Coronary artery (tissue), 2 donors: ENCODE measurements around the gene KCTD1.

Experiments
- DNase-seq: peaks from one replicate; pipeline ENCODE4 v3.0.0-alpha.2; 2017; ENCODE audit warnings: low spot score
- H3K27ac ChIP-seq, 2 donors: fragments of 200-600 bp; sonication (generic); one replicate each; pipeline ENCODE4 v1.5.1; 2016 to 2019
- H3K4me3 ChIP-seq: fragments of 200-600 bp; sonication (generic); 2 replicates; pipeline ENCODE4 v1.5.1; 2016; ENCODE audit warnings: mild to moderate bottlenecking, moderate library complexity
- CTCF ChIP-seq: fragments of 200-600 bp; sonication (generic); IDR thresholded peaks from one replicate; pipeline ENCODE4 v1.5.1; 2019; ENCODE audit warnings: antibody characterized with exemption

Gene KCTD1

DNA sequence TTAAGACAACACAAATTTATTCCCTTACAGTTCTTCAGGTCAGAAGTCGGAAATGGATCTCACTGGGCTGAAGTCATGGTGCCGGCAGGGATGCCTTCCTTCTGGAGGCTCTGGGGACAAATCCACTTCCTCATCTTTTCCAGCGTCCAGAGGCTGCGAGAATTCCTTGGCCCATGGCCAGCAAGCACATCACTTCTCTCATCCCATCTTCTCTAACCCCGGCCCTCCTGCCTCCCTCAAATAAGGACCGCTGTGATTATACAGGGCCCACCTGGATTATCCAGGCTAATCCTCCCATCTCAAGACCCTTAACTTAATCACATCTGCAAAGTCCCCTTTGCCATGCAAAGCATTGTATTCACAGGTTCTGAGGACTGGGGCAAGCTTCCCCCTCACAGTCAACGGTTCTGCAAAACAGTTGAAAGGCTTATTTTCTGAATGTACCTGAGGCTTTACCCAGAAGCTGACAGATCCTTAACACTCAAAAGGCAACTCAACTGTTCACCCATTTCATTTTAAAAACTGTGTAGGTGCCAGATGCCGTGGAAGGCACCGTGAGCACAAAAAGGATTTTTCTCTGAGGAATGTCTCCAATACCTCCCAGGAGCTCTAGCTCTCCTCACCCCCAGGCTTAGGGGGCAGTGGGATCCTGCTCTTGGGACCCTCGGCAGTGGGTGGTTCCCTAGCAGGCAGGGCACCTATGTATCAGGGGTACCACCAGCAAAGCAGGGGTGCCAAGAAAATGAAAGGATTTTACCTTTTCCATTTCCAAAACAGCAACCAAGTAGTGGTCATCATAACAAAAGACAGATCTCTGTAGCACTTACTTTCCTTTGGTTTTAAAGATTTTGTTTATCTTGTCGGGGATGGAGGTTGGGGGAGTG lies 84.0 kb downstream of the KCTD1 start:
- no peak for TF ChIP-seq CTCF
- DNase-seq: no peak
- H3K4me3 ChIP-seq: no peak overlapping the region
- H3K27ac ChIP-seq: no peak overlapping the region

GRCh38 chr18:26462355-26462754 lies 86.0 kb downstream of the KCTD1 start:
- no peak for DNase-seq
- Histone ChIP-seq H3K4me3 (no peak overlapping the region), H3K27ac (no peak overlapping the region)
- no peak for TF ChIP-seq CTCF

DNA sequence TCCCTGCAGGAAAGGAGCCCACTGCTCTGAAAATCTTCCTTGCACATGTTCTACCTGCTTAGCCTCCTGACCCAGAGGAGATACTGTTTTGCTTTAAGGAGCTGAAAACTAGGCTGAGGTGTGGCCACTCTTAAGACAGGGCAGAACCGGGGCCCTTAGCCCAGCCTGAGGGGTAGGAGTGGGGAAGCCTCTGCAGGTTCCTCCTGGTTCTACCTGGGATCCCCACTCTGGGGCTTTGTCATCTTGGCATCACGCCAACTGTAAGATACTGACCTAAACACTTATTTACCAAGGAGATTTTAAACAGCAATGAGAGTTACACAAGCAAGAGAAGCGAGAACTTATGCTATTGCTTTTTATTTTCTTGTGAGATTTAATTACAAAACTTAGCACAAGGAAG lies 86.9 kb downstream of the KCTD1 start:
- no peak for DNase-seq
- no peak for TF ChIP-seq CTCF
- no peak overlapping the region for H3K27ac ChIP-seq
- no peak overlapping the region for H3K4me3 ChIP-seq

DNA sequence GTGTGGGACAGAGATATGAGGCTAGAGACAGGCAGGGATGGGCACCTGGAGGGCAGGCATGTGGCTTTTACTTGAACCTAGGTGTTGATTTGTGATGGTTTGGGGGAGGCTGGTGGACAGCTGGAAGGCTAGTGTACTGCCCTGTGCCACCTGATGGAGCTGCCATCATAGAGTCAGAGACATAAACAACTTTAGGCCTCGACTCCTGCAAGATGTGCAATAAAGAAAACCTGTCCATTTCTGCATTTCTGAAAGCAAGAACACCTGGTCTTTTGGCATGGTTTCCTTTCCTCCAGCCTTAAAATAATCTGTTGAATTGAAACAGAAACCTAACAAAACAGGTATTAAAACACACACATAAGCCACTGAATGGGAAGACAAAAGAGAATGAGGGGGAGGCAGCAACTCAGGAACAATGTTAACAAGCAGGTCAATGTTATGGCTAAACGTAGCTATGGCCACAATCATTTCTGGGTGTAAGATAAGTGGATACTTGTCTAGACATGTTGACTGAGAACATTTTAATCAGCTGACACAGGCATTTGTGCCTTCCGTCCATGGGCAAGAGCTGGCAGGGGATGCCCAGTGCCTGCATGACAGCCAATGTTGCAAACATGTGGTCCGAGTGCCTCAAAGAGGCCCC lies 87.8 kb downstream of the KCTD1 start:
- no peak overlapping the region for H3K27ac ChIP-seq
- no peak overlapping the region for H3K4me3 ChIP-seq
- no peak for DNase-seq
- TF ChIP-seq CTCF: no peak

GRCh38 chr18:26459884-26460283 lies 88.5 kb downstream of the KCTD1 start:
- no peak overlapping the region for H3K27ac ChIP-seq
- no peak overlapping the region for H3K4me3 ChIP-seq
- DNase-seq: no peak
- TF ChIP-seq CTCF: no peak

- Histone ChIP-seq H3K27ac (no peak overlapping the region), H3K4me3 (no peak overlapping the region)
- no peak for TF ChIP-seq CTCF
- DNase-seq: no peak
These were observed 89.0 kb downstream of the KCTD1 start for GRCh38 chr18:26459340-26459739.
